HG03432 (cell line): ENCODE results near the gene CYB561D1.

ENCODE experiments used
- ATAC-seq: cut with Tn5 transposase; IDR thresholded peaks from one replicate; pipeline ENCODE4 v1.9.1; 2021; ENCODE audit warnings: mild to moderate bottlenecking, moderate library complexity; ENCODE audit not compliant: unreplicated experiment

CYB561D1 gene

DNA sequence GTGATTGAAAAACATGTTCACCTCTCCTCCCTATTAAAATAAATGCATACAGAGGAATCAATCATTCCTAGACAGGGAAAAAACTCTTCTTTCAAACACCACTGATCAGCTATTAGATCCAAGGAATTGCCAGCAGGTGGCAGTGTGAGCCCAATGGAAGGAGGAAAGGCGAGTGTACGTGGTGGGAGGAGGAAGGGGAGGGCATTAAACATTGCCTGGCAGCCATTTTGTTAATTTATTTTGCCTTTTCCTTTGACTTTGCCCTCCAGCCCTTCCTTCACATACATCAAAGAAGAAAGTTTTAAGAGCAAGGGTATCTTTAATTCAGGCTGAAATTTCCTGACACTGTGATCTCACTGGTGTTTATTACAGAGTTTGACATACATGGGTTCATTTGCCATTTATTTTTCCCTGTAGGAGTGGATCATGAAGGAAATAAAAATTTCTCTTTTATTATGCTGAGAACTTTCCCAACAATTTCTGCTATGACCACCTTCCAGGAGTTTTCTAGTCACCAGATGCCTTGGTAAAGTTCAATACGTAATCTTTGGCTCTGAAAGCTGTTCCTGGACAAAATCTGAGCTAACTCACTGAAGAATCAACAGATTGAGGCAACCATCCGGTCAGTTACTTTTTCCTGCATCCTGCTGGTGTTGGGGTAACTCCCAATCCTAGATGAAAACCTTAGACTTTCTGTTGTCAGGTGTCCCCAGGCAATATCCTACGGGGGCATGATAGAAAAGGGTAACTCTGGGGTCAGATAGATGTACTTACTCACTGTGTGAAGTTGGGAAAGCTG is 52.6 kb downstream of the CYB561D1 start:
- peak; percentile 54 for ATAC-seq

- ATAC-seq, result no peak
These were observed 53.8 kb downstream of the CYB561D1 start for GRCh38 chr1:109547463-109548320.

DNA sequence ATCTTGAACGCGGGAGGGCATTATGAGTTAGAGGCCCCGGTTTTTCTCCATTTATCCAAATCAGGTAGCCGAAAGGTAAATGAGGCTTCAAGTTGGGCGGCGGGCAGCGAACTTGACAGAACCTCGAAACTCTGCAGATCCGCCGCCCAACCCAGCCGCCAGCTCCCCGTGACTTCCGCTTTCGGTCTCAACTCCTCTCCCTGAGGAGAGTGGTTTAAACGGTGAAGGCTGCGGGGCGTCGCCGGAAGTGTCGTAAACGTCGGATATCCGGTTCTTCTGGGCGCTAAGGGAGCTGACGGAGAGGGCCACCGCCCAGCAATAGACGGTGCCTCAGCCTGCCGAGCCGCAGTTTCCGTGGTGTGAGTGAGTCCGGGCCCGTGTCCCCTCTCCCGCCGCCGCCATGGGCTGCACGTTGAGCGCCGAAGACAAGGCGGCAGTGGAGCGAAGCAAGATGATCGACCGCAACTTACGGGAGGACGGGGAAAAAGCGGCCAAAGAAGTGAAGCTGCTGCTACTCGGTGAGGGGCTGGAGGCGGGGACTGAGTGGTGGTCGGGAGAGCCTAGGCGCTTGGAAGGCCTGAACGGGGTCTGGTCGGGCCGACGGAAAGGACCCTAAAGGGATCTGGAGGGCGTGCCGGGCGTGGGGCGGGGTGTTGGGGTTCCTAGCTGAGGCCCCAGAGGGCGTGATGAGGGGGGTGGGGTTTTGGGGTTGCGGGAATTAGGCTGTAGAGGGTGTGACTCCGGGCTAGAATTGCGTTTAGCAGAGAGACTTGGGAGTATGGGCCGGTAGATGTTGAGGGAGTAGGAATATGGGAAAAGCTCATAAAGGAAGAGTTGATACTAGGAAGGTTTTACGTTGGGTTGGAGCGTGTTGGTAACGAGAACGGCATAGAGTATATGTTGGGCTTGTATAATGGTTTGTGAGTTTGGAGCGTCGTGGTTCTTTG is 54.7 kb downstream of the CYB561D1 start, which contains the start of gene GNAI3:
Gene GNAI3 (plus strand): TSS at position 295 of the 947 bp plus-strand sequence. CDS start 106 bp downstream, at position 401.
- ATAC-seq, result peak; percentile 89
